Measurements from ENCODE around the gene PKN1.

The PKN1 gene

GRCh38 chr19:14515501-14516047 lies 82.5 kb downstream of the PKN1 start:
- DNase-seq (ENCODE audit: low read depth), result no peak

- no peak for DNase-seq (ENCODE audit: low read depth)
Measured at GRCh38 chr19:14516048-14516534, 83.0 kb downstream of the PKN1 start.

- DNase-seq (ENCODE audit: low read depth), result no peak
Measured at GRCh38 chr19:14516746-14517438, 83.8 kb downstream of the PKN1 start.

- DNase-seq (ENCODE audit: low read depth), result no peak
Measured at GRCh38 chr19:14517446-14517839, 84.3 kb downstream of the PKN1 start.

- peak; percentile 89 for DNase-seq (ENCODE audit: low read depth)
Measured at GRCh38 chr19:14517840-14518505, 84.9 kb downstream of the PKN1 start, which contains the start of gene DNAJB1. DNAJB1 (minus strand) TSS chr19:14518397; CDS start chr19:14518349, 48 bp downstream.

- DNase-seq (ENCODE audit: low read depth), result no peak
Measured at GRCh38 chr19:14519245-14519859, 86.2 kb downstream of the PKN1 start.

GRCh38 chr19:14519860-14520407 lies 86.8 kb downstream of the PKN1 start:
- DNase-seq (ENCODE audit: low read depth), result no peak

GRCh38 chr19:14520543-14520942 lies 87.4 kb downstream of the PKN1 start:
- DNase-seq (ENCODE audit: low read depth), result no peak

Data from GM04504 (cell line).